T-helper 1 cell treated with Interleukin-12 subunit alpha and Interleukin-12 subunit beta and Interleukin-4 antibody, amounts not matched to agents 30 μg/mL and 1 μg/mL, for 36 hours (primary cell): Measurements from ENCODE around the gene SH3D19.
A peak's percentile ranks its signal among the peaks of the same experiment; 100 is the strongest.
"Not testable (repeated sequence)": the region's sequence is repeated elsewhere in the genome, so short reads cannot be mapped to it uniquely, and the experiment has no call there.

Experiments used
- H3K27ac Mint-ChIP-seq: one replicate; pipeline ENCODE4 v1.8.0; 2021; ENCODE audit warnings: mild to moderate bottlenecking, mixed read lengths
- H3K27me3 Mint-ChIP-seq: one replicate; pipeline ENCODE4 v1.8.0; 2021; ENCODE audit warnings: low read depth, mixed read lengths
- H3K36me3 Mint-ChIP-seq: one replicate; pipeline ENCODE4 v1.8.0; 2021; ENCODE audit warnings: low read depth, mixed read lengths
- H3K4me1 Mint-ChIP-seq: one replicate; pipeline ENCODE4 v1.8.0; 2021; ENCODE audit warnings: low read depth, mixed read lengths
- H3K4me3 Mint-ChIP-seq: one replicate; pipeline ENCODE4 v1.8.0; 2021; ENCODE audit warnings: mild to moderate bottlenecking, moderate library complexity, mixed read lengths
- H3K9me3 Mint-ChIP-seq: one replicate; pipeline ENCODE4 v1.8.0; 2021; ENCODE audit warnings: mixed read lengths

SH3D19 gene

DNA sequence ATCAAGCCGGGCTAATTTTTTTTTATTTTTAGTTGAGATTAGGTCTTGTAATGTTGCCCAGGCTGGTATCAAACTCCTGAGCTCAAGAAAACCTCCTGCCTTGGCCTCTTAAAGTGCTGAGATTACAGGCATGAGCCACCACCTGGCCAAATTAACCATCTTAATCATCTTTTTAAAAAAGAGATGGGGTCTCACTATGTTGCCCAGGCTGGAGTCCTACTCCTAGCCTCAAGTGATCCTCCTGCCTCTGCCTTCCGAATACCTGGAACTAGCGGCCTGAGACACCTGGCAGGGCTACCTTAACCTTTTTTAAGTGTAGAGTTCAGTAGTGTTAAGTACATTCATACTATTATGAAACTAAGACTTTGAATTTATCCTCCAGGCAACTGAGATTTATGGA is 227.6 kb downstream of the SH3D19 start:
- Mint-ChIP-seq H3K4me3 (peak overlapping the region; percentile 25), H3K4me1 (peaks cover 44% of the 10 kb centered on the region)

DNA sequence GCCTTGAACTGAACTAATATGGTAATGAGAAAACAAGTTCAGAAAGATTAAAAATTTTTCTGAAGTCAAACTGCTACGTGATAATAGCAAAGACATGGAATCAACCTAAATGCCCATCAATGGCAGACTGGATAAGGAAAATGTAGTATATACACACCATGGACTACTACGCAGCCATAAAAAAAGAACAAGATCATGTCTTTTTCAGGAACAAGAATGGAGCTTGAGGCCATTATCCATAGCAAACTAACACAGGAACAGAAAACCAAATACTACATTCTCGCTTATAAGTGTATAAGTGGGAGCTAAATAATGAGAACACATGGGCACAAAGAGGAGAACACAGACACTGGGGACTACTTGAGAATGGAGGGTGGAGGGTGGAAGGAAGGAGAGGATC is 230.3 kb downstream of the SH3D19 start:
- peaks cover 9% of the 10 kb centered on the region for H3K36me3 Mint-ChIP-seq
- H3K4me1 Mint-ChIP-seq: peaks cover 22% of the 10 kb centered on the region
- H3K9me3 Mint-ChIP-seq: no peaks in the 10 kb centered on the region
- no peaks in the 10 kb centered on the region for H3K27me3 Mint-ChIP-seq
- H3K27ac Mint-ChIP-seq: peak overlapping the region; percentile 7
- no peak overlapping the region for H3K4me3 Mint-ChIP-seq

More for the DNA sequence above, 227.6 kb downstream of the SH3D19 start:
- Mint-ChIP-seq H3K9me3 (no peaks in the 10 kb centered on the region), H3K27ac (peak overlapping the region; percentile 97), H3K27me3 (no peaks in the 10 kb centered on the region), H3K36me3 (peaks cover 31% of the 10 kb centered on the region)

GRCh38 chr4:151094290-151094751 is 231.1 kb downstream of the SH3D19 start:
- Mint-ChIP-seq H3K27ac (no peak overlapping the region), H3K36me3 (peaks cover 2% of the 10 kb centered on the region), H3K4me1 (peaks cover 19% of the 10 kb centered on the region), H3K4me3 (no peak overlapping the region), H3K27me3 (no peaks in the 10 kb centered on the region), H3K9me3 (no peaks in the 10 kb centered on the region)

DNA sequence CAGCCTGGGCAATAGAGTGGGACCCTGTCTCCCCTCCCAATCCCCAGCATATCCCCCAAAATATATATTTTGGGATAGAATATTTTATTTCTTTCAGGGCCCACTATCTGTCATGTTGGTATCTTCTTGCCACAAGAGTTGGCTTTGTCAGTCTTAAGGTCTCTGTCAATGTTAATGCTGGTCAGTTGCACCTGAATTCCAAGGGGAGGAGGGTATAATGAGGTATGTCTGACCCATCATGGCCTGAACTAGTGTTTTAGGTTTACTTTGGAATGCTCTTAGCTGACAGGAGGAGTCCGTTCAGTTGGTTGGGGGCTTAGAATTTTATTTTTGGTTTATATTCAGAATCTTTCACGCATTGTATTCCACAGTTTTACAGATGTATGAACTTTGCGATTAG is 232.2 kb downstream of the SH3D19 start:
- Mint-ChIP-seq H3K9me3 (no peaks in the 10 kb centered on the region), H3K4me3 (no peak overlapping the region), H3K27ac (no peak overlapping the region), H3K36me3 (no peaks in the 10 kb centered on the region), H3K27me3 (no peaks in the 10 kb centered on the region), H3K4me1 (peaks cover 13% of the 10 kb centered on the region)

DNA sequence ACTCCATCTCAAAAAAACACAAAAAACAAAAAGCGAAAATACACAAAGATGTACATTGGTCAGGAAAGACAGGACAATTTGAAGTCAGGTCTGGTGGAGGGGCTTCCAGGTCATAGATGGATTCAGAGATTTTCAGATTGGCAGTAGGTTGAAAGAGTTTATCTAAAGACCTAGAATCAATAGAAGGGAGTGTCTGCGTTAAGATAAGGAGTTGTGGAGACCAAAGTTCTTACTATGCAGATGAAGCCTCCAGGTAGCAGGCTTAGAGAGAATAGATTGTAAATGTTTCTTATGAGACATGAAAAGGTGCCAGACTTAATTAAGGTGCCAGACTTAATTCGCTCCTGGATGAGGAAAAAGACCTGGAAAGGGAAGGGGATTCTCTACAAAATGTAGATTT is 232.9 kb downstream of the SH3D19 start:
- Mint-ChIP-seq H3K4me1 (peaks cover 10% of the 10 kb centered on the region), H3K27ac (no peak overlapping the region), H3K27me3 (no peaks in the 10 kb centered on the region), H3K4me3 (no peak overlapping the region), H3K9me3 (no peaks in the 10 kb centered on the region), H3K36me3 (no peaks in the 10 kb centered on the region)

GRCh38 chr4:151091047-151091446 is 234.4 kb downstream of the SH3D19 start:
- H3K27ac Mint-ChIP-seq: no peak overlapping the region
- H3K4me3 Mint-ChIP-seq: no peak overlapping the region
- no peaks in the 10 kb centered on the region for H3K27me3 Mint-ChIP-seq
- peaks cover 9% of the 10 kb centered on the region for H3K4me1 Mint-ChIP-seq
- H3K36me3 Mint-ChIP-seq: no peaks in the 10 kb centered on the region
- H3K9me3 Mint-ChIP-seq: no peaks in the 10 kb centered on the region

DNA sequence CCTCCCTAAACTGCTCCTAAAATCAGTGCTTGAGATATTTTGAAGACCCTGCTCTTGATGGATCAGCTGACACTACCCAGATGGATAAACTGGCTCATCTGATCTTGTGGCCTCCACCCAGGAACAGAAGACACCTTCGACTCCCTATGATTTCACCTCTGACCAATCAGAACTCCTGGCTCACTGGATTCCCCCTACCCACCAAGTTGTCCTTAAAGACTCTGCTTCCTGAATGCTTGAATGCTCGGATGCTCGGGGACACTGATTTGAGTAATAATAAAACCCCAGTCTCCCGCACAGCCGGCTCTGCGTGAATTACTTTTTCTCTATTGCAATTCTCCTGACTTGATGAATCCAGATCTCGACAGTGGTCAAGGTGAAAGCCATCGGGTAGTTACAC is 237.9 kb downstream of the SH3D19 start:
- Mint-ChIP-seq H3K27me3 (no peaks in the 10 kb centered on the region), H3K27ac (no peak overlapping the region), H3K4me1 (no peaks in the 10 kb centered on the region), H3K9me3 (no peaks in the 10 kb centered on the region), H3K36me3 (no peaks in the 10 kb centered on the region), H3K4me3 (no peak overlapping the region)

GRCh38 chr4:151077978-151078377 is 247.4 kb downstream of the SH3D19 start:
- H3K27ac Mint-ChIP-seq, H3K36me3 Mint-ChIP-seq, H3K4me3 Mint-ChIP-seq, H3K9me3 Mint-ChIP-seq, H3K4me1 Mint-ChIP-seq, H3K27me3 Mint-ChIP-seq: not testable (repeated sequence)

DNA sequence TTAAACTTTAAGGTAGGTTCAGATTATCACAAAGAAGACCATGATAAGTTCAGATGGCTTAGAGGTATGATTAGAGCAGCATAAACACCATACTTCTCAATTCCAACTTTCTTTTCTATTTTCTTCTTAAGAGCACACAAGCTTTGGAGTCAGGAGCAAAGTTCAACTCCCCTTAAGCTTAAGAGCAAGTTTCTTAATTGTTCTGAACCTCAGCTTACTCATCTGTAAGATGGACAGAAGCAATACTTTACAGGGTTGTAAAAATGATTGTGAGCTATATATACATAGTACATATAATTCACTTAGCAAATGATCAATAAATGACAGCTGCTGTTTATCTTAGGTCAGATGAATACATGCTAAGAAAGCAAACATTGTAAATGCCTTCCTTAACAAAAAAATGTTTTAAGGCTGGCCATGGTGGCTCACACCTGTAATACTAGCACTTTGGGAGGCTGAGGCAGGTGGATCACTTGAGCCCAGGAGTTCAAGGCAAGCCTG is 250.9 kb downstream of the SH3D19 start:
- no peaks in the 10 kb centered on the region for H3K27me3 Mint-ChIP-seq
- no peak overlapping the region for H3K4me3 Mint-ChIP-seq
- H3K36me3 Mint-ChIP-seq: no peaks in the 10 kb centered on the region
- no peaks in the 10 kb centered on the region for H3K9me3 Mint-ChIP-seq
- no peaks in the 10 kb centered on the region for H3K4me1 Mint-ChIP-seq
- H3K27ac Mint-ChIP-seq: no peak overlapping the region
